ENCODE measurements around the gene NUDT4. TPM values are rescaled to one million over a fixed set of nuclear protein-coding genes. Genes with fewer than 3 reads are reported as not detected.
A peak's percentile ranks its signal among the peaks of the same experiment; 100 is the strongest.

NUDT4 gene
- total RNA-seq, 1 experiment from 2014 or later, result 236 TPM

DNA sequence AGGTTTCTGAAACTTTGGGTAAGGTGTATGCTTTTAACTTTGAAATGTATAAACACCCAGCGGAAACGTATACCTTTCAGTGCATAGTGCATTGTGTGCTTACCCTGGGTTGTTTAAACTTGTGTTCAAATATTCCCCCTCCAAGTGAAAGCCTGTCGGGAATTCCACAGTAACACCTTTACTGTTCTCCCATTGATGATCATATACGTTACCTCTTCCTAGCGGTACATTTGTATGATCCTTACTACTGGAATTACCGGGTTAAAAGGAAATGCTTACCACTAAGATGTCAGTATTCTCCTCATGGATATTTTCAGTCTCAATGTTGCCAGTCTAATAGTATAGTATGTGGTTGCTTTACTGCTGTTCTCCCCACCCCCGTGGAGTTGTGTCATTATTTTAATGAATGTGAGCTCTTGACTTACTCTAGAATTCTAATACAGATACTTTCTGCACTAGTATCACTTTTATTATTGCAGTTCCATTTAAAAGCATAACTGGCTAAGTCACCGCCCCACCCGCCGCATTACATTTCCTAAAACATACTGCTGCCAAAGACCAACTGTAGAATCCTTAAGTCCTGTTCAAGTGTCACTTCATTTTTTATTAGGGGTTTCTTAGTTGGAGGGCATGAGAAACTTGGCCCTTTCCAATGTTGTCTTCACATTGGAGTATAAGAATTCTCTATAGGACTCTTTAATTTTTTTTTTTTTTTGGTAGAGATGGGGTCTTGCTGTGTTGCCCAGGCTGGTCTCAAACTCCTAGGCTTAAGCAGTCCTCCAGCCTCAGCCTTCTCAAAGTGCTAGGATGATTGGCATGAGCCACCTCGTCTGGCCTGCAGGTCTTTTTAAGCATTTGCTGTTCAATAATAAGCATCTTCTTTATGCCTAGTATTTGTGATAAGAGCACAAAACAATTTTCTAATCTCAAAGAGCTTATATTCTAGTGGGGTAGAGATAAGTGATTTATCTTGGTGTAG lies 24.9 kb downstream of the NUDT4 start:
- Mint-ChIP-seq H3K27ac (ENCODE audit: unreplicated experiment) (peak overlapping the region; percentile 48), H3K4me3 (ENCODE audit: unreplicated experiment) (no peak overlapping the region), H3K27me3 (ENCODE audit: insufficient read depth, unreplicated experiment) (no peaks in the 10 kb centered on the region), H3K4me1 (ENCODE audit: low read depth, unreplicated experiment) (no peaks in the 10 kb centered on the region), H3K9me3 (ENCODE audit: unreplicated experiment) (no peaks in the 10 kb centered on the region), H3K36me3 (ENCODE audit: insufficient read depth, unreplicated experiment) (peaks cover 74% of the 10 kb centered on the region)
- TF ChIP-seq CTCF (IDR thresholded peaks at IDR 0.05; ENCODE audit: insufficient read depth in 1 of 2, low read depth in 1 of 2, low read length in 1 of 2, severe bottlenecking in 1 of 2, unreplicated experiment in 1 of 2), result no peak
- no peaks in the 10 kb centered on the region for H3K9me3 ChIP-seq
- intact Hi-C loops (cut with micrococcal nuclease; ENCODE audit: unreplicated experiment), result no loop called here
- H3K4me3 ChIP-seq (ENCODE audit: low read depth, low read length), result no peak overlapping the region
- CTCF ChIA-PET, result no interaction called here
- no peak for DNase-seq
- H3K36me3 ChIP-seq (ENCODE audit: control insufficient read depth, insufficient read depth, low read length), result no peaks in the 10 kb centered on the region
- POLR2A ChIA-PET, result interaction anchor here (0.5 kb wide), 1 partner anchor 318 kb away, joined by 3 read pairs; no protein-coding TSS in a partner anchor
- 0 out of 2 replicates have a peak, but pooled peaks cover 6% of the 10 kb centered on the region for H3K4me1 ChIP-seq
- H3K27me3 ChIP-seq (replicated peaks; ENCODE audit: control insufficient read depth, insufficient read depth, low read length), result no peaks in the 10 kb centered on the region
- BruUV-seq (replicated peaks), result no TSS peak

- CTCF ChIA-PET, result no interaction called here
- Histone ChIP-seq H3K4me1 (no peaks in the 10 kb centered on the region), H3K36me3 (ENCODE audit: control insufficient read depth, insufficient read depth, low read length) (no peaks in the 10 kb centered on the region), H3K4me3 (ENCODE audit: low read depth, low read length) (no peak overlapping the region), H3K27me3 (replicated peaks; ENCODE audit: control insufficient read depth, insufficient read depth, low read length) (no peaks in the 10 kb centered on the region), H3K9me3 (no peaks in the 10 kb centered on the region)
- no peak for TF ChIP-seq CTCF (IDR thresholded peaks at IDR 0.05; ENCODE audit: insufficient read depth in 1 of 2, low read depth in 1 of 2, low read length in 1 of 2, severe bottlenecking in 1 of 2, unreplicated experiment in 1 of 2)
- Mint-ChIP-seq H3K4me3 (ENCODE audit: unreplicated experiment) (no peak overlapping the region), H3K36me3 (ENCODE audit: insufficient read depth, unreplicated experiment) (peaks cover 74% of the 10 kb centered on the region), H3K9me3 (ENCODE audit: unreplicated experiment) (no peaks in the 10 kb centered on the region), H3K27me3 (ENCODE audit: insufficient read depth, unreplicated experiment) (no peaks in the 10 kb centered on the region), H3K4me1 (ENCODE audit: low read depth, unreplicated experiment) (peaks cover 7% of the 10 kb centered on the region), H3K27ac (ENCODE audit: unreplicated experiment) (peak overlapping the region; percentile 48)
- BruUV-seq (replicated peaks), result no TSS peak
- POLR2A ChIA-PET, result interaction anchor here (1.4 kb wide), 1 partner anchor 459 kb away, joined by 4 read pairs; no protein-coding TSS in a partner anchor
- DNase-seq, result no peak
- intact Hi-C loops (cut with micrococcal nuclease; ENCODE audit: unreplicated experiment), result no loop called here
These were observed 26.5 kb downstream of the NUDT4 start for GRCh38 chr12:93403988-93404803.
